HEK293 (cell line): ENCODE measurements around the gene C1QC.

ENCODE experiments used
- CTCF ChIA-PET: fragments of 350-600 bp; formaldehyde crosslinking; extraction: SDS; loops from one replicate; lab custom pipeline; 2021; ENCODE audit warnings: antibody characterized with exemption; lab: Yijun Ruan, JAX
- POLR2A ChIA-PET: fragments of 300-600 bp; formaldehyde crosslinking; extraction: SDS; loops from one replicate; lab custom pipeline; 2020; ENCODE audit warnings: antibody characterized with exemption, inconsistent platforms; lab: Yijun Ruan, JAX
- H3K27ac ChIP-seq: fragments of 200-500 bp; sonication (Bioruptor generic); 2 replicates; pipeline ENCODE4 v1.5.1; 2014; ENCODE audit warnings: low read depth, low read length, control low read depth, inconsistent platforms; ENCODE audit errors: extremely low read depth
- H3K36me3 ChIP-seq, 2 experiments: fragments of 200-500 bp in 1 of 2; sonication (Bioruptor generic) in 1 of 2; 1 replicate in 1 of 2; 2 replicates in 1 of 2; pipeline ENCODE4 v1.5.1; 2014 to 2017; ENCODE audit warnings: inconsistent platforms in 2 of 2, low read length in 2 of 2; ENCODE audit not compliant: control insufficient read depth in 2 of 2, insufficient read depth in 1 of 2
- H3K4me1 ChIP-seq: fragments of 200-500 bp; sonication (Bioruptor generic); 2 replicates; pipeline ENCODE4 v1.5.1; 2014; ENCODE audit warnings: mild to moderate bottlenecking, low read length, inconsistent platforms; ENCODE audit not compliant: control insufficient read depth, insufficient read depth
- H3K4me3 ChIP-seq: 2 replicates; pipeline ENCODE4 v1.5.1; 2011; ENCODE audit warnings: low read depth, mild to moderate bottlenecking, control low read depth, low read length, moderate library complexity
- H3K9me3 ChIP-seq: fragments of 200-500 bp; sonication (Bioruptor generic); 2 replicates; pipeline ENCODE4 v1.5.1; 2014; ENCODE audit warnings: low read depth, low read length, inconsistent platforms; ENCODE audit not compliant: control insufficient read depth, insufficient read depth
- GFI1B ChIP-seq: fragments of 450-650 bp; formaldehyde crosslinking; IDR thresholded peaks from 2 replicates; pipeline ENCODE4 v1.5.1; 2016; ENCODE audit warnings: missing biosample characterization, missing genetic modification characterization
- GLI2 ChIP-seq: fragments of 450-650 bp; formaldehyde crosslinking; IDR thresholded peaks from 2 replicates; pipeline ENCODE4; 2017; ENCODE audit warnings: missing biosample characterization, missing genetic modification characterization, low read depth, borderline replicate concordance
- GLIS2 ChIP-seq: fragments of 450-650 bp; formaldehyde crosslinking; IDR thresholded peaks from 2 replicates; pipeline ENCODE4 v1.5.1; 2016; ENCODE audit warnings: missing biosample characterization, missing genetic modification characterization
- IKZF3 ChIP-seq: fragments of 450-650 bp; IDR thresholded peaks from 2 replicates; pipeline ENCODE4 v1.5.0; 2018; ENCODE audit warnings: missing biosample characterization, mild to moderate bottlenecking, missing genetic modification characterization, moderate library complexity
- KLF16 ChIP-seq: fragments of 450-650 bp; formaldehyde crosslinking; IDR thresholded peaks from 2 replicates; pipeline ENCODE4 v1.5.1; 2017; ENCODE audit warnings: missing biosample characterization, missing genetic modification characterization
- KLF7 ChIP-seq: fragments of 450-650 bp; formaldehyde crosslinking; IDR thresholded peaks from 2 replicates; pipeline ENCODE4 v1.5.1; 2016; ENCODE audit warnings: missing biosample characterization, missing genetic modification characterization, borderline replicate concordance
- MYNN ChIP-seq: fragments of 450-650 bp; formaldehyde crosslinking; IDR thresholded peaks from 2 replicates; pipeline ENCODE4 v1.5.1; 2016; ENCODE audit warnings: missing biosample characterization, missing genetic modification characterization, borderline replicate concordance
- OSR2 ChIP-seq: fragments of 450-650 bp; formaldehyde crosslinking; IDR thresholded peaks from 2 replicates; pipeline ENCODE4 v1.5.1; 2016; ENCODE audit warnings: missing biosample characterization, missing genetic modification characterization
- PRDM1 ChIP-seq: fragments of 450-650 bp; formaldehyde crosslinking; IDR thresholded peaks from 2 replicates; pipeline ENCODE4; 2016; ENCODE audit warnings: missing biosample characterization, missing genetic modification characterization
- PRDM4 ChIP-seq: fragments of 450-650 bp; formaldehyde crosslinking; IDR thresholded peaks from 2 replicates; pipeline ENCODE4 v1.5.1; 2017; ENCODE audit warnings: missing biosample characterization, missing genetic modification characterization
- REPIN1 ChIP-seq: fragments of 450-650 bp; formaldehyde crosslinking; IDR thresholded peaks from 2 replicates; pipeline ENCODE4 v1.5.1; 2017; ENCODE audit warnings: missing biosample characterization, missing genetic modification characterization, low read depth
- SCRT2 ChIP-seq: fragments of 450-650 bp; formaldehyde crosslinking; IDR thresholded peaks from 2 replicates; pipeline ENCODE4 v1.5.1; 2016; ENCODE audit warnings: missing biosample characterization, missing genetic modification characterization
- ZNF2 ChIP-seq: fragments of 450-650 bp; formaldehyde crosslinking; IDR thresholded peaks from 2 replicates; pipeline ENCODE4 v1.5.1; 2016; ENCODE audit warnings: missing biosample characterization, missing genetic modification characterization
- ZNF341 ChIP-seq: fragments of 450-650 bp; formaldehyde crosslinking; IDR thresholded peaks from 2 replicates; pipeline ENCODE4; 2016; ENCODE audit warnings: low read depth, missing biosample characterization, missing genetic modification characterization
- ZNF426 ChIP-seq: fragments of 450-650 bp; formaldehyde crosslinking; IDR thresholded peaks from 2 replicates; pipeline ENCODE4 v1.5.1; 2017; ENCODE audit warnings: missing biosample characterization, missing genetic modification characterization, mild to moderate bottlenecking, inconsistent platforms, moderate library complexity
- ZNF433 ChIP-seq: fragments of 450-650 bp; formaldehyde crosslinking; IDR thresholded peaks from 2 replicates; pipeline ENCODE4 v1.5.1; 2016; ENCODE audit warnings: missing biosample characterization, missing genetic modification characterization, low read depth
- ZNF530 ChIP-seq: fragments of 450-650 bp; formaldehyde crosslinking; IDR thresholded peaks from 2 replicates; pipeline ENCODE4 v1.5.1; 2016; ENCODE audit warnings: low read depth, missing biosample characterization, missing genetic modification characterization
- ZNF558 ChIP-seq: fragments of 450-650 bp; formaldehyde crosslinking; IDR thresholded peaks from 2 replicates; pipeline ENCODE4 v1.5.1; 2016; ENCODE audit warnings: missing biosample characterization, missing genetic modification characterization
- ZNF571 ChIP-seq: fragments of 450-650 bp; formaldehyde crosslinking; IDR thresholded peaks from 2 replicates; pipeline ENCODE4 v1.5.0; 2017; ENCODE audit warnings: missing biosample characterization, missing genetic modification characterization
- ZNF580 ChIP-seq: fragments of 450-650 bp; formaldehyde crosslinking; IDR thresholded peaks from 2 replicates; pipeline ENCODE4 v1.5.1; 2016; ENCODE audit warnings: missing biosample characterization, missing genetic modification characterization
- ZNF600 ChIP-seq: fragments of 450-650 bp; formaldehyde crosslinking; IDR thresholded peaks from 2 replicates; pipeline ENCODE4 v1.5.1; 2016; ENCODE audit warnings: missing biosample characterization, missing genetic modification characterization
- ZNF701 ChIP-seq: fragments of 450-650 bp; formaldehyde crosslinking; IDR thresholded peaks from 2 replicates; pipeline ENCODE4 v1.5.1; 2016; ENCODE audit warnings: missing biosample characterization, missing genetic modification characterization
- ZNF707 ChIP-seq: fragments of 450-650 bp; formaldehyde crosslinking; IDR thresholded peaks from 2 replicates; pipeline ENCODE4 v1.5.1; 2016; ENCODE audit warnings: missing biosample characterization, missing genetic modification characterization
- ZNF76 ChIP-seq: fragments of 450-650 bp; formaldehyde crosslinking; IDR thresholded peaks from 2 replicates; pipeline ENCODE4; 2016; ENCODE audit warnings: low read depth, missing biosample characterization, missing genetic modification characterization, borderline replicate concordance
- ZNF830 ChIP-seq: fragments of 450-650 bp; IDR thresholded peaks from 2 replicates; pipeline ENCODE4 v1.5.0; 2018; ENCODE audit warnings: missing biosample characterization, missing genetic modification characterization, low read depth, mild to moderate bottlenecking, moderate library complexity
- TF ChIP-seq, protein P1 (sequence below): fragments of 450-650 bp; formaldehyde crosslinking; IDR thresholded peaks from 2 replicates; pipeline ENCODE4 v1.5.1; 2016; ENCODE audit warnings: missing biosample characterization, missing genetic modification characterization
- TF ChIP-seq, protein P2 (sequence below): fragments of 450-650 bp; formaldehyde crosslinking; IDR thresholded peaks from 2 replicates; pipeline ENCODE4 v1.5.1; 2016; ENCODE audit warnings: missing biosample characterization, missing genetic modification characterization

The C1QC gene

DNA sequence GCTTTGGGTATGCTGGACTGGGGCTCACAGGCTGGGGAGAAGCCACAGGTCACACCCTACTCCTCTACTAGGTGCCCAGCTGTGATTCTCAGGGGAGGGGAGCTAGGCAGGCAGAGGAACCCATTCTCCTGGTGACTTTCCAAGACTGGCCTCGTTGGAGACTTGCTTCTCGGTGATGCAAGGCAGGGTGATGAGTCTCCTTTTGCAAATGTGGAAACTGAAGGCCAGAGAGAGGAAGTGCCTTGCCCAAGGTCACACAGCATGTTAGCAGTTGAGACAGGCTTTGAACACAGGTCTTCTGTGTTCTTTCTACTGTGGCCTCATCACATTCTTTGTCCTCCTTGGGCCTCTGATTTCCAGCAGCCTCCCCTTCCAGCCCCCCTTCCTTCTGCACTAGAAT is 27.5 kb upstream of the C1QC start:
- CTCF ChIA-PET: no interaction called here
- Histone ChIP-seq H3K27ac (no peak overlapping the region), H3K9me3 (no peaks in the 10 kb centered on the region), H3K4me3 (no peak overlapping the region), H3K36me3 (no peaks in the 10 kb centered on the region), H3K4me1 (no peaks in the 10 kb centered on the region)
- POLR2A ChIA-PET: no interaction called here
- TF ChIP-seq ZNF830 (tag by site-specific recombination): no peak
- no peak for TF ChIP-seq ZNF580 (tag by site-specific recombination)
- TF ChIP-seq GLIS2 (tag by site-specific recombination): no peak
- no peak for TF ChIP-seq IKZF3 (tag by site-specific recombination)
- TF ChIP-seq ZNF76: no peak
- TF ChIP-seq SCRT2: no peak
- TF ChIP-seq ZNF600 (tag by site-specific recombination): no peak
- TF ChIP-seq GFI1B: no peak
- no peak for TF ChIP-seq GLI2 (tag by site-specific recombination)
- no peak for TF ChIP-seq ZNF558 (tag by site-specific recombination)
- no peak for TF ChIP-seq ZNF426 (tag by site-specific recombination)
- no peak for TF ChIP-seq KLF16 (tag by site-specific recombination)
- no peak for TF ChIP-seq KLF7 (tag by site-specific recombination)
- no peak for TF ChIP-seq ZNF701 (tag by site-specific recombination)
- TF ChIP-seq REPIN1 (tag by site-specific recombination): no peak
- no peak for TF ChIP-seq ZNF571 (tag by site-specific recombination)
- no peak for TF ChIP-seq ZNF433 (tag by site-specific recombination)
- TF ChIP-seq, protein P1, sequence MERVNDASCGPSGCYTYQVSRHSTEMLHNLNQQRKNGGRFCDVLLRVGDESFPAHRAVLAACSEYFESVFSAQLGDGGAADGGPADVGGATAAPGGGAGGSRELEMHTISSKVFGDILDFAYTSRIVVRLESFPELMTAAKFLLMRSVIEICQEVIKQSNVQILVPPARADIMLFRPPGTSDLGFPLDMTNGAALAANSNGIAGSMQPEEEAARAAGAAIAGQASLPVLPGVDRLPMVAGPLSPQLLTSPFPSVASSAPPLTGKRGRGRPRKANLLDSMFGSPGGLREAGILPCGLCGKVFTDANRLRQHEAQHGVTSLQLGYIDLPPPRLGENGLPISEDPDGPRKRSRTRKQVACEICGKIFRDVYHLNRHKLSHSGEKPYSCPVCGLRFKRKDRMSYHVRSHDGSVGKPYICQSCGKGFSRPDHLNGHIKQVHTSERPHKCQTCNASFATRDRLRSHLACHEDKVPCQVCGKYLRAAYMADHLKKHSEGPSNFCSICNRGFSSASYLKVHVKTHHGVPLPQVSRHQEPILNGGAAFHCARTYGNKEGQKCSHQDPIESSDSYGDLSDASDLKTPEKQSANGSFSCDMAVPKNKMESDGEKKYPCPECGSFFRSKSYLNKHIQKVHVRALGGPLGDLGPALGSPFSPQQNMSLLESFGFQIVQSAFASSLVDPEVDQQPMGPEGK (tag by site-specific recombination): no peak

DNA sequence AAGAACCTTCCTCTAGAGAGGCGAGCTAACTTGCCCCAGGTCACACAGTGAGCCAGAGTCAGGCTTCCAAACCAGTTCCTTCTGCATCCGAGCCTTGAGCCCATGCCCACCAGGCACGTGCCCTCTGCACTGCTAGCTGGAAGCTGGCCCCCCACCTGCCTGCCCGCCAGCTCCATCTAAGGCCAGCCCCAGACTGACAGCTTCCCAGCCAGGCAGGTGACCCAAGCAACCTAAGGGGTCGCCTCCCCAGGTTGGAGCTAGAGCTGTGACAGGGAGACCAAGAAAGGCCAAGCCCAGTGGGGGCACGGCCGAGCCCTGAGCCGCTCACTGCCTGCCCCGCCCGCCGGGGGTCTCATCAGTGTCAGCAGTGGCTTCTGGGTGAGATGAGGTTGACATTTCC is 26.9 kb upstream of the C1QC start:
- ChIA-PET CTCF (no interaction called here), POLR2A (no interaction called here)
- Histone ChIP-seq H3K27ac (no peak overlapping the region), H3K36me3 (no peaks in the 10 kb centered on the region), H3K4me3 (no peak overlapping the region), H3K9me3 (no peaks in the 10 kb centered on the region), H3K4me1 (no peaks in the 10 kb centered on the region)
- no peak for TF ChIP-seq ZNF2
- 0 out of 2 replicates have a peak, but pooled peaks have one; percentile 23 for TF ChIP-seq GLIS2 (tag by site-specific recombination)

DNA sequence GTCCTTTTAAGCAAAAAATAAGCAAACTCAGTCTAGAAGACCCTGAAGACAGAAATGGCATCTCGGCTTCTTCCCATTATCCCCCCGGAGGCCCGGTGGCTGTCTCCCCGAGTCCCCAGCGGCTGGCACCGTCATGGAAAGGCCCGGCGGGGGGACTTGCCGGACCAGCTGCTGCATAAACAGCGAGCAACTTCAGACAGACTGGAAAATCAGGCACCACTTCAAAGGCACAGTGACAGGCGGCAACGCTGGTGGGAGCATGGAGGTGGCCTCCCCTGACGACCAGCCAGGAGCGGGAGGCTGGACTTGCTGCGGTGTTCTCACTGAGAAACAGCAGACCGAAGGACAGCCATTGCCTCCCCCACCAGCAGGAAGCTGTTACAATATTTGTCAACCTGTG is 25.4 kb upstream of the C1QC start:
- POLR2A ChIA-PET: no interaction called here
- no peaks in the 10 kb centered on the region for H3K9me3 ChIP-seq
- no peaks in the 10 kb centered on the region for H3K4me1 ChIP-seq
- TF ChIP-seq MYNN (no peak), ZNF707 (no peak), PRDM4 (0 out of 2 replicates have a peak, but pooled peaks have one; percentile 29), ZNF530 (tag by site-specific recombination) (no peak), OSR2 (tag by site-specific recombination) (no peak), ZNF341 (tag by site-specific recombination) (peak; percentile 31), GLIS2 (tag by site-specific recombination) (0 out of 2 replicates have a peak, but pooled peaks have one; percentile 25), PRDM1 (tag by site-specific recombination) (no peak)
- TF ChIP-seq, protein P2, sequence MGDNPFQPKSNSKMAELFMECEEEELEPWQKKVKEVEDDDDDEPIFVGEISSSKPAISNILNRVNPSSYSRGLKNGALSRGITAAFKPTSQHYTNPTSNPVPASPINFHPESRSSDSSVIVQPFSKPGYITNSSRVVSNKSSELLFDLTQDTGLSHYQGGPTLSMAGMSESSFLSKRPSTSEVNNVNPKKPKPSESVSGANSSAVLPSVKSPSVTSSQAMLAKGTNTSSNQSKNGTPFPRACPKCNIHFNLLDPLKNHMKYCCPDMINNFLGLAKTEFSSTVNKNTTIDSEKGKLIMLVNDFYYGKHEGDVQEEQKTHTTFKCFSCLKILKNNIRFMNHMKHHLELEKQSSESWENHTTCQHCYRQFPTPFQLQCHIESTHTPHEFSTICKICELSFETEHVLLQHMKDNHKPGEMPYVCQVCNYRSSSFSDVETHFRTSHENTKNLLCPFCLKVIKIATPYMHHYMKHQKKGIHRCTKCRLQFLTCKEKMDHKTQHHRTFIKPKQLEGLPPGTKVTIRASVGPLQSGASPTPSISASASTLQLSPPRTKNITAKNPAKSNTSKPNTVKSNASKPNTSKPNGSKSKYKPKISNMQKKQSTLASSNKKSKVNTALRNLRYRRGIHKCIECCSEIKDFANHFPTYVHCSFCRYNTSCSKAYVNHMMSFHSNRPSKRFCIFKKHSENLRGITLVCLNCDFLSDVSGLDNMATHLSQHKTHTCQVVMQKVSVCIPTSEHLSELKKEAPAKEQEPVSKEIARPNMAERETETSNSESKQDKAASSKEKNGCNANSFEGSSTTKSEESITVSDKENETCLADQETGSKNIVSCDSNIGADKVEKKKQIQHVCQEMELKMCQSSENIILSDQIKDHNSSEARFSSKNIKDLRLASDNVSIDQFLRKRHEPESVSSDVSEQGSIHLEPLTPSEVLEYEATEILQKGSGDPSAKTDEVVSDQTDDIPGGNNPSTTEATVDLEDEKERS: no peak
- CTCF ChIA-PET: no interaction called here
- no peak overlapping the region for H3K27ac ChIP-seq
- H3K4me3 ChIP-seq: no peak overlapping the region
- H3K36me3 ChIP-seq: no peaks in the 10 kb centered on the region
